DMS 273 (cell line): ENCODE data around the gene MPG.
"Not testable (repeated sequence)": the region's sequence is repeated elsewhere in the genome, so short reads cannot be mapped to it uniquely, and the experiment has no call there.

Experiments
- DNase-seq: peaks from one replicate; lab custom pipeline; 2025; ENCODE audit not compliant: unreplicated experiment; lab: John Stamatoyannopoulos, UW

Gene MPG

DNA sequence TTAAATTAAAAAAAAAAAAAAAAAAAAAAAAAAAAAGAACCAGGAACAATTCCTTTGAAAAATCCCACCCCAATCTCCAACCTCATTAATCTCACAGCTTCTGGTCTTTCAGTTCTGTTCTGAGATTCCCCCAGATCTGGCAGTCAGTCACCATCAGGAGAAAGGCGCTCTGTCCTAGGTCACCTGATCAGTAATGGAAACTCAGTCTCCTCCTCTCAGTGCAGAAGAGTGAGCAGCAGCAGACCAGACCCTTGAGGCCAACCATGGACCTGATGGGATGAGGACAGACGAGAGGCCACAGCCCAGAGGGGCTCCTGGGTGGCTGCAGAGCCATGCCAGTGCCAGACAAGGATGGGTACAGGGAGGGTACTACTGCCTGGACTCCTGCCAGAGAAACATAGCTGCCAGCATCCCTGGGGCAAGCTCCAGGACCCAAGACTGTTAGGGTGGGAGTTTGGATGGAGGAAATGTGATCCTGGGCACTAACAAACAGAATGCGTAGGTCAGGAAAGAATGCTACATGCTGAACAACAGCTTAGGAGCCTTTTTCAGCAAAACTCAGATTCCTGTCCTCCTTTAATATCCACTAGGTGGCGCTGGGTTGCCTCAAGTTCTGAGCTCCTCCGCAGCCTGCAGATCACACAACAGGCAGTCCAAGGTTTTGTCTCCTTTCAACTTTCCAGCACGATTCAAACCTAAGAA lies 28.7 kb downstream of the MPG start:
- peak; percentile 89 for DNase-seq

- no peak for DNase-seq
Observed at GRCh38 chr16:112153-112840, 34.3 kb downstream of the MPG start.

DNA sequence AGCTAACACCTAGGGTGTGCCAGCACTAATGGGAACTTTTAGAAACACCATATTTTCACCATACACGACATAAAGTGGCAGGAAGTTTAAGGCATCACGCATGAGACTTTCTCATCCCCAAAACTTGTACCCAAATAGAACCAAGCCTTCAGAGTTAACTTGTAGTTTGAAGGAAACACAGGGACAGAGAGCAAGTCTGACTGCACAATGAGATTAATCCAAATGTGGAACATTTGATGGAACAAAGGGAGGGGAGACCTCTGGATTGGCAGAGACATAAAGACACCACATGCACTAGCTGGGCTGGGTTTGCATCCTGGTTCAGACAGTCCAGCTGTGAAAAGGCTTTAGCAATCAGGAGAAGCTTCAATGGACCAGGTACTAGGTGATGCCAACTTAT lies 36.3 kb downstream of the MPG start:
- DNase-seq: no peak

- DNase-seq: no peak
Observed at GRCh38 chr16:116015-116414, 38.0 kb downstream of the MPG start.

- peak; percentile 86 for DNase-seq
Observed at GRCh38 chr16:117379-118365, 39.6 kb downstream of the MPG start.

- DNase-seq: no peak
Observed at GRCh38 chr16:118857-119256, 40.8 kb downstream of the MPG start.

GRCh38 chr16:119295-119694 lies 41.3 kb downstream of the MPG start:
- no peak for DNase-seq

- no peak for DNase-seq
Observed at GRCh38 chr16:119835-120491, 41.9 kb downstream of the MPG start.

DNA sequence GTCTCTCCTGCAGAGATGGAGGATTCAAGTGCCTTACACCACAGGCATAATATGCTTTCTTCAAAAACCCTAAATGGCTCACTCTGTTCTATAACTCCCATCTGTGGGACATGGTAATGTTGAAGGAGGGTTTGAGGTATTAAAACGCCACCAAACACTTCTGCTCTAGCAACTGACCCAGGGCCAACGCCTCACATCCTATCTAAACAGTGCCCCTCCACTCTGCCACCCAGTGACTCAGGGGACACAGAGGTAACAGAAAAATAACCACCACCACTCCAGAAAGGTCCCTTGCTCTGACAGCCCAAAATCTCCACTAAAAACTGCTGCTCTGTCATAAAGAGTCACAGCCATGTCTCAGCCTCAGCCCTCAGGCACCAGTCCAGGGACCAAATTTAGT lies 42.7 kb downstream of the MPG start:
- no peak for DNase-seq

GRCh38 chr16:122361-122760 lies 44.3 kb downstream of the MPG start:
- no peak for DNase-seq

DNA sequence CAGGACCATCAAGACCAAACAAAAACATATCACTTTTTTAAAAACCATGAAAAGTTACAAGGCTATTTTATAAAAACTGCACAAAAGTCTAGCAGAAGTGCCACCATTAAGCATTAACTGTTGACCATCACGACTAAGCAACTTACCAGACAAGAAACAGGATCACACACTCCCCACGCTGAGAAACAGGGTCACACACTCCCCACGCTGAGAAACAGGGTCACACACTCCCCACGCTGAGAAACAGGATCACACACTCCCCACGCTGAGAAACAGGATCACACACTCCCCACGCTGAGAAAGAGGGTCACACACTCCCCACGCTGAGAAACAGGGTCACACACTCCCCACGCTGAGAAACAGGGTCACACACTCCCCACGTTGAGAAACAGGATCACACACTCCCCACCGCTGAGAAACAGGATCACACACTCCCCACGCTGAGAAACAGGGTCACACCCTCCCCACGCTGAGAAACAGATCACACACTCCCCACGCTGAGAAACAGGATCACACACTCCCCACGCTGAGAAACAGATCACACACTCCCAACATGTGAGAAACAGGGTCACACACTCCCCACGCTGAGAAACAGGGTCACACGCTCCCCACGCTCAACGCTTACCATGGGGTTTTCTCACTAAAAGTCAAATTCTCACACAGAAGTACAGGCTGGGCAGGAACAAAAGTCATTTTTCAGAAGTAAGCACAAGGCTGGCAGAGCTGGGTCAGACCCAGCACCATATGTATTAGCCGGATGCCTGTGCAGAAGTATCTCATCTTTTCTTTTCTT lies 45.7 kb downstream of the MPG start:
- not testable (repeated sequence) for DNase-seq

GRCh38 chr16:125011-125410 lies 47.0 kb downstream of the MPG start:
- DNase-seq: no peak

DNA sequence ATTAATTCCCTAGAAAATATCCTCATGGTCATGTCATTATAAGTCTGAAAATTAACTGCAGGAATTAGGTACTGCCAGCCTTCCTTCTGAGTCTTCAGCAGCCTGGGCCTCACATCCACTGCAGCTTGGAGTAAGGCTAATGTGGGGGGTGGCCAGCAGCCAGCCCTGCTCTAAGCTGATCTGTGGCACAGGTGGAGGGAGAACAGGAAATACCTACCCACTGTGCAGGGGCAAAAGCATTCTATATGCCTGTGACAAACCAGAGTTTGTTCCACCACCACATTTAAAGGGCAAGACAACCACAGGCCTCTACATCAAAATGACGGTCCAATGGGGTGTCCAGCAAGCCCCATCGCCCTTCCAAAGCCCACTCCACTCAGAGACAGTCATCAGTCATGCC lies 51.0 kb downstream of the MPG start:
- DNase-seq: no peak

GRCh38 chr16:130533-131173 lies 52.6 kb downstream of the MPG start:
- DNase-seq: no peak

GRCh38 chr16:132120-132519 lies 54.1 kb downstream of the MPG start:
- no peak for DNase-seq

GRCh38 chr16:133716-134115 lies 55.7 kb downstream of the MPG start:
- DNase-seq: no peak
